Mesodermal cell (in vitro differentiated cells): ENCODE data around the gene FAXDC2.

Source experiments
- H3K27ac ChIP-seq: 2 replicates; pipeline ENCODE4 v1.7.0; 2013; ENCODE audit warnings: mild to moderate bottlenecking, low read depth, low read length, moderate library complexity; ENCODE audit not compliant: severe bottlenecking
- H3K36me3 ChIP-seq: 2 replicates; pipeline ENCODE4 v1.7.1; 2013; ENCODE audit warnings: mild to moderate bottlenecking, low read length, moderate library complexity; ENCODE audit not compliant: control insufficient read depth, insufficient read depth
- H3K4me1 ChIP-seq: one replicate; pipeline ENCODE4 v1.7.1; 2013; ENCODE audit warnings: mild to moderate bottlenecking, low read length; ENCODE audit not compliant: insufficient read depth, control insufficient read depth, poor library complexity, severe bottlenecking
- H3K4me3 ChIP-seq: 2 replicates; pipeline ENCODE4 v1.7.0; 2013; ENCODE audit warnings: low read length, control low read depth, mild to moderate bottlenecking; ENCODE audit not compliant: insufficient read depth, poor library complexity, severe bottlenecking; ENCODE audit errors: extremely low read depth
- H3K9me3 ChIP-seq: 2 replicates; pipeline ENCODE4 v1.7.1; 2013; ENCODE audit warnings: mild to moderate bottlenecking, low read length, moderate library complexity; ENCODE audit not compliant: control insufficient read depth
- WGBS, 2 experiments: methylation state at CpG; one replicate each; pipeline ENCODE4 v1.1.5; 2013; ENCODE audit warnings: missing lambda C conversion rate in 2 of 2; ENCODE audit not compliant: insufficient coverage in 2 of 2; 5-methylcytosine and 5-hydroxymethylcytosine counted together

The FAXDC2 gene

GRCh38 chr5:154815684-154816247, 34.6 kb downstream of the FAXDC2 start:
- H3K27ac ChIP-seq: no peak overlapping the region
- peaks cover 7% of the 10 kb centered on the region for H3K4me1 ChIP-seq
- peaks cover 97% of the 10 kb centered on the region for H3K36me3 ChIP-seq
- 92 to 98% methylated on average over 3 to 5 of the region's 5 CpGs for WGBS, 2 experiments
- no peaks in the 10 kb centered on the region for H3K9me3 ChIP-seq
- H3K4me3 ChIP-seq: no peak overlapping the region

- no peak overlapping the region for H3K4me3 ChIP-seq
- H3K9me3 ChIP-seq: no peaks in the 10 kb centered on the region
- peaks cover 93% of the 10 kb centered on the region for H3K36me3 ChIP-seq
- peaks cover 7% of the 10 kb centered on the region for H3K4me1 ChIP-seq
- H3K27ac ChIP-seq: no peak overlapping the region
- 93 to 96% methylated on average over 11 of the region's 11 CpGs for WGBS, 2 experiments
Measured at GRCh38 chr5:154815025-154815424, 35.4 kb downstream of the FAXDC2 start.

GRCh38 chr5:154813736-154814135, 36.7 kb downstream of the FAXDC2 start:
- WGBS, 2 experiments: 93% methylated on average over 3 of the region's 10 CpGs; no CpG with 5 or more reads in 1 of the 2 experiments

GRCh38 chr5:154813158-154813557, 37.2 kb downstream of the FAXDC2 start:
- Histone ChIP-seq H3K9me3 (no peaks in the 10 kb centered on the region), H3K4me1 (peaks cover 3% of the 10 kb centered on the region), H3K4me3 (no peak overlapping the region), H3K36me3 (peaks cover 83% of the 10 kb centered on the region), H3K27ac (no peak overlapping the region)
- 100% methylated on average over 2 to 4 of the region's 4 CpGs for WGBS, 2 experiments

More at GRCh38 chr5:154813736-154814135, 36.7 kb downstream of the FAXDC2 start:
- Histone ChIP-seq H3K36me3 (peaks cover 83% of the 10 kb centered on the region), H3K4me1 (peaks cover 7% of the 10 kb centered on the region), H3K4me3 (no peak overlapping the region), H3K27ac (no peak overlapping the region), H3K9me3 (no peaks in the 10 kb centered on the region)

GRCh38 chr5:154811653-154812465, 38.5 kb downstream of the FAXDC2 start:
- Histone ChIP-seq H3K4me1 (peaks cover 3% of the 10 kb centered on the region), H3K27ac (no peak overlapping the region), H3K4me3 (no peak overlapping the region), H3K36me3 (peaks cover 83% of the 10 kb centered on the region), H3K9me3 (no peaks in the 10 kb centered on the region)
- 76% methylated on average over 3 of the region's 3 CpGs; no CpG with 5 or more reads in 1 of the 2 experiments for WGBS, 2 experiments

- H3K9me3 ChIP-seq: no peaks in the 10 kb centered on the region
- H3K4me3 ChIP-seq: no peak overlapping the region
- peaks cover 83% of the 10 kb centered on the region for H3K36me3 ChIP-seq
- 95 to 96% methylated on average over 7 of the region's 7 CpGs for WGBS, 2 experiments
- no peak overlapping the region for H3K27ac ChIP-seq
- no peaks in the 10 kb centered on the region for H3K4me1 ChIP-seq
Measured at GRCh38 chr5:154811239-154811638, 39.2 kb downstream of the FAXDC2 start.

- 92 to 96% methylated on average over 2 to 4 of the region's 4 CpGs for WGBS, 2 experiments
- peaks cover 85% of the 10 kb centered on the region for H3K36me3 ChIP-seq
Measured at GRCh38 chr5:154806176-154806575, 44.2 kb downstream of the FAXDC2 start.

GRCh38 chr5:154802050-154802449, 48.4 kb downstream of the FAXDC2 start:
- peaks cover 95% of the 10 kb centered on the region for H3K36me3 ChIP-seq
- WGBS, 2 experiments: 88 to 97% methylated on average over 2 to 9 of the region's 9 CpGs

More at GRCh38 chr5:154806176-154806575, 44.2 kb downstream of the FAXDC2 start:
- Histone ChIP-seq H3K4me1 (no peaks in the 10 kb centered on the region), H3K9me3 (no peaks in the 10 kb centered on the region), H3K4me3 (no peak overlapping the region), H3K27ac (no peak overlapping the region)

GRCh38 chr5:154801083-154801482, 49.3 kb downstream of the FAXDC2 start:
- Histone ChIP-seq H3K4me3 (no peak overlapping the region), H3K9me3 (no peaks in the 10 kb centered on the region), H3K27ac (no peak overlapping the region), H3K4me1 (peaks cover 4% of the 10 kb centered on the region), H3K36me3 (peaks cover 95% of the 10 kb centered on the region)
- 97% methylated on average over 3 of the region's 3 CpGs; no CpG with 5 or more reads in 1 of the 2 experiments for WGBS, 2 experiments

More at GRCh38 chr5:154802050-154802449, 48.4 kb downstream of the FAXDC2 start:
- no peaks in the 10 kb centered on the region for H3K9me3 ChIP-seq
- H3K4me3 ChIP-seq: no peak overlapping the region
- peaks cover 4% of the 10 kb centered on the region for H3K4me1 ChIP-seq
- no peak overlapping the region for H3K27ac ChIP-seq

- Histone ChIP-seq H3K4me3 (no peak overlapping the region), H3K9me3 (no peaks in the 10 kb centered on the region), H3K36me3 (peaks cover 90% of the 10 kb centered on the region), H3K27ac (no peak overlapping the region), H3K4me1 (peaks cover 4% of the 10 kb centered on the region)
Measured at GRCh38 chr5:154800582-154800981, 49.8 kb downstream of the FAXDC2 start.

- H3K36me3 ChIP-seq: peaks cover 78% of the 10 kb centered on the region
- no peak overlapping the region for H3K4me3 ChIP-seq
- 93 to 100% methylated on average over 1 of the region's 4 CpGs for WGBS, 2 experiments
- no peaks in the 10 kb centered on the region for H3K9me3 ChIP-seq
- peaks cover 29% of the 10 kb centered on the region for H3K4me1 ChIP-seq
- no peak overlapping the region for H3K27ac ChIP-seq
Measured at GRCh38 chr5:154797762-154798161, 52.6 kb downstream of the FAXDC2 start.
